Inflammatory macrophage treated with lipopolysaccharide for 4 hours (primary cell): ENCODE measurements around the gene KCNQ1.

ENCODE experiments used
- DNase-seq: peaks from one replicate; pipeline ENCODE4 v3.0.0-alpha.2; 2020

KCNQ1 gene

GRCh38 chr11:2584812-2585565, 140.2 kb downstream of the KCNQ1 start:
- DNase-seq = no peak

- no peak for DNase-seq
These were observed 140.8 kb downstream of the KCNQ1 start for GRCh38 chr11:2585566-2586086.

- no peak for DNase-seq
These were observed 141.4 kb downstream of the KCNQ1 start for GRCh38 chr11:2586087-2586792.

- no peak for DNase-seq
These were observed 142.0 kb downstream of the KCNQ1 start for GRCh38 chr11:2586793-2587131.

- DNase-seq = no peak
These were observed 142.5 kb downstream of the KCNQ1 start for GRCh38 chr11:2587132-2587930.

- DNase-seq = no peak
These were observed 143.4 kb downstream of the KCNQ1 start for GRCh38 chr11:2587976-2588748.

- DNase-seq = no peak
These were observed 144.2 kb downstream of the KCNQ1 start for GRCh38 chr11:2588809-2589537.

- no peak for DNase-seq
These were observed 144.7 kb downstream of the KCNQ1 start for GRCh38 chr11:2589538-2589934.

- DNase-seq = no peak
These were observed 145.5 kb downstream of the KCNQ1 start for GRCh38 chr11:2590131-2590964.

- no peak for DNase-seq
These were observed 146.4 kb downstream of the KCNQ1 start for GRCh38 chr11:2590965-2591754.

GRCh38 chr11:2591805-2592204, 147.0 kb downstream of the KCNQ1 start:
- DNase-seq = no peak

- DNase-seq = no peak
These were observed 148.0 kb downstream of the KCNQ1 start for GRCh38 chr11:2592559-2593392.

GRCh38 chr11:2593393-2593950, 148.7 kb downstream of the KCNQ1 start:
- DNase-seq = no peak

- no peak for DNase-seq
These were observed 149.5 kb downstream of the KCNQ1 start for GRCh38 chr11:2594267-2594666.

- no peak for DNase-seq
These were observed 150.4 kb downstream of the KCNQ1 start for GRCh38 chr11:2595204-2595603.

GRCh38 chr11:2599561-2600189, 154.9 kb downstream of the KCNQ1 start:
- DNase-seq = no peak

GRCh38 chr11:2609345-2609744, 164.5 kb downstream of the KCNQ1 start:
- no peak for DNase-seq

- no peak for DNase-seq
These were observed 168.2 kb downstream of the KCNQ1 start for GRCh38 chr11:2612884-2613571.
